DND-41 (cell line): ENCODE measurements around the gene FBXW2.

ENCODE experiments used
- ATAC-seq: fragments of 200-7000 bp; cut with Tn5 transposase; 3 replicates; pipeline ENCODE4 v1.9.1; 2021; ENCODE audit warnings: low read depth; ENCODE audit not compliant: insufficient read depth
- DNase-seq: peaks from one replicate; pipeline ENCODE4 v3.0.0-alpha.2; 2020
- H2AFZ ChIP-seq: 2 replicates; pipeline ENCODE4 v1.6.0; 2012; ENCODE audit warnings: low read depth, low read length
- H3K27ac ChIP-seq: 2 replicates; pipeline ENCODE4 v1.5.1; 2012; ENCODE audit warnings: low read length, inconsistent platforms
- H3K27me3 ChIP-seq: fragments of 200-600 bp; sonication (generic); 2 replicates; pipeline ENCODE4 v1.6.0; 2012; ENCODE audit warnings: low read length, mild to moderate bottlenecking, inconsistent platforms; ENCODE audit not compliant: insufficient read depth, poor library complexity
- H3K36me3 ChIP-seq: 2 replicates; pipeline ENCODE4 v1.5.1; 2012; ENCODE audit warnings: low read length, inconsistent platforms; ENCODE audit not compliant: insufficient read depth
- H3K4me1 ChIP-seq: 2 replicates; pipeline ENCODE4 v1.5.1; 2012; ENCODE audit warnings: mild to moderate bottlenecking, low read length; ENCODE audit not compliant: insufficient read depth
- H3K4me2 ChIP-seq: 2 replicates; pipeline ENCODE4 v1.6.0; 2012; ENCODE audit warnings: mild to moderate bottlenecking, moderate library complexity, low read length, inconsistent platforms; ENCODE audit not compliant: insufficient read depth
- H3K4me3 ChIP-seq, 2 experiments: fragments of 200-600 bp in 1 of 2; shearing (Covaris generic) in 1 of 2; 2 replicates each; pipeline ENCODE4 v1.5.1; 2012 to 2016; ENCODE audit warnings: inconsistent platforms in 2 of 2, low read length in 2 of 2, mild to moderate bottlenecking in 2 of 2, low read depth in 1 of 2, moderate library complexity in 1 of 2
- H3K79me2 ChIP-seq: 2 replicates; pipeline ENCODE4 v1.6.0; 2012; ENCODE audit warnings: low read length, inconsistent platforms; ENCODE audit not compliant: insufficient read depth
- H3K9ac ChIP-seq: 2 replicates; pipeline ENCODE4 v1.6.0; 2012; ENCODE audit warnings: low read depth, mild to moderate bottlenecking, inconsistent platforms, low read length, moderate library complexity
- H3K9me3 ChIP-seq: 2 replicates; pipeline ENCODE4 v1.5.1; 2012; ENCODE audit warnings: low read length, moderate library complexity, mild to moderate bottlenecking, inconsistent platforms; ENCODE audit not compliant: insufficient read depth, severe bottlenecking
- H4K20me1 ChIP-seq: 2 replicates; pipeline ENCODE4 v1.6.0; 2012; ENCODE audit warnings: low read length; ENCODE audit not compliant: insufficient read depth
- EZH2 ChIP-seq: IDR thresholded peaks from 3 replicates; pipeline ENCODE4 v1.6.1; 2012; ENCODE audit warnings: borderline replicate concordance, low read depth, mild to moderate bottlenecking, moderate library complexity, low read length, inconsistent platforms; ENCODE audit not compliant: severe bottlenecking
- TF ChIP-seq, protein P1 (sequence below): IDR thresholded peaks from 2 replicates; pipeline ENCODE4 v1.5.1; 2012; ENCODE audit warnings: borderline replicate concordance, low read length, moderate library complexity, mild to moderate bottlenecking; ENCODE audit not compliant: poor library complexity, severe bottlenecking; ENCODE audit errors: extremely low read depth

The FBXW2 gene

DNA sequence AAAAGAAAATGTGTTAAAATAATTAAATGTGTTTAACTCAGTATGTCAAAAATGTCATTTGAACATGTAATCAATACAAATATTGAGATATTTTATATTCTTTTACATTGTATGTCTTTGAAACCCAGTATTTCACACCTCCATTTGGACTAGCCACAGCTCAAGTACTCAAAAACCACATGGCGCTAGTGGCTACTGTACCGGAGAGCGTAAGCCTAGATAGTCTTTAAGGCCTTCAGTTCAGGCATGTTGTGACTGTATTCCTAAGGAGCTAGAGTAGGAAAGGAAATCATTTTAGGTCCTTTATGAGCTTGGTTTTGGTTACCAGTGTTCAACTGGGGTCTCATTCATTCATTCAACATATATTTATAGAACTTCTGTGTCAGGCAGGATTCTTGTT lies 12.8 kb downstream of the FBXW2 start:
- Histone ChIP-seq H3K27ac (no peak overlapping the region), H3K79me2 (peaks cover 51% of the 10 kb centered on the region), H3K4me3 (no peak overlapping the region), H3K4me2 (no peak overlapping the region), H3K9ac (no peak overlapping the region), H3K9me3 (no peaks in the 10 kb centered on the region), H3K27me3 (no peaks in the 10 kb centered on the region), H4K20me1 (no peaks in the 10 kb centered on the region; the same call in 1 of the 2 replicates), H3K4me1 (0 out of 2 replicates have a peak, but pooled peaks cover 2% of the 10 kb centered on the region), H2AFZ (no peak overlapping the region), H3K36me3 (peaks cover 61% of the 10 kb centered on the region)
- no peak for DNase-seq
- TF ChIP-seq, protein P1, sequence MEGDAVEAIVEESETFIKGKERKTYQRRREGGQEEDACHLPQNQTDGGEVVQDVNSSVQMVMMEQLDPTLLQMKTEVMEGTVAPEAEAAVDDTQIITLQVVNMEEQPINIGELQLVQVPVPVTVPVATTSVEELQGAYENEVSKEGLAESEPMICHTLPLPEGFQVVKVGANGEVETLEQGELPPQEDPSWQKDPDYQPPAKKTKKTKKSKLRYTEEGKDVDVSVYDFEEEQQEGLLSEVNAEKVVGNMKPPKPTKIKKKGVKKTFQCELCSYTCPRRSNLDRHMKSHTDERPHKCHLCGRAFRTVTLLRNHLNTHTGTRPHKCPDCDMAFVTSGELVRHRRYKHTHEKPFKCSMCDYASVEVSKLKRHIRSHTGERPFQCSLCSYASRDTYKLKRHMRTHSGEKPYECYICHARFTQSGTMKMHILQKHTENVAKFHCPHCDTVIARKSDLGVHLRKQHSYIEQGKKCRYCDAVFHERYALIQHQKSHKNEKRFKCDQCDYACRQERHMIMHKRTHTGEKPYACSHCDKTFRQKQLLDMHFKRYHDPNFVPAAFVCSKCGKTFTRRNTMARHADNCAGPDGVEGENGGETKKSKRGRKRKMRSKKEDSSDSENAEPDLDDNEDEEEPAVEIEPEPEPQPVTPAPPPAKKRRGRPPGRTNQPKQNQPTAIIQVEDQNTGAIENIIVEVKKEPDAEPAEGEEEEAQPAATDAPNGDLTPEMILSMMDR: no peak
- TF ChIP-seq EZH2: no peak
- ATAC-seq: no peak

DNA sequence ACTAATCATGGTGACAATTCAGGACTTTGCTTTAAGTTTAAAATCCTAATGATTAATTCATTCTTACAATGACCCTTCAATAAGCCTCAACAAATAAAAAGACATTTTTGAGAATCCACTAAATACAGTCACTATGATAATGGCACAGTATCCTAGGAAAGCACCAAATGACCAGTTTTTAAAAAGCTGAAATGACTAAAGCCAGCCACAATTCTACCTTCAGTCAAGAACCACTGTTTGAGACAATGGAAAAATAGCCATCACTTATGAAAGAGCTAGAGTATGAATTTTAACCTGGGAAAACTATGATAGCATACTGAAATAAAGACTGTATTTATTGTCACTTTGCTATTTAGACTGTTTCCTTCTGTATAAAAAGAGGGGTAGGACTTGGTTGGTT lies 14.0 kb downstream of the FBXW2 start:
- DNase-seq: no peak
- Histone ChIP-seq H3K4me2 (no peak overlapping the region), H3K4me3 (no peak overlapping the region), H3K9me3 (no peaks in the 10 kb centered on the region), H4K20me1 (no peaks in the 10 kb centered on the region; the same call in 1 of the 2 replicates), H2AFZ (no peak overlapping the region), H3K36me3 (peaks cover 62% of the 10 kb centered on the region), H3K27me3 (no peaks in the 10 kb centered on the region), H3K27ac (no peak overlapping the region), H3K79me2 (peaks cover 41% of the 10 kb centered on the region), H3K9ac (no peak overlapping the region), H3K4me1 (no peaks in the 10 kb centered on the region)
- ATAC-seq: no peak
- TF ChIP-seq, protein P1: no peak
- TF ChIP-seq EZH2: no peak

DNA sequence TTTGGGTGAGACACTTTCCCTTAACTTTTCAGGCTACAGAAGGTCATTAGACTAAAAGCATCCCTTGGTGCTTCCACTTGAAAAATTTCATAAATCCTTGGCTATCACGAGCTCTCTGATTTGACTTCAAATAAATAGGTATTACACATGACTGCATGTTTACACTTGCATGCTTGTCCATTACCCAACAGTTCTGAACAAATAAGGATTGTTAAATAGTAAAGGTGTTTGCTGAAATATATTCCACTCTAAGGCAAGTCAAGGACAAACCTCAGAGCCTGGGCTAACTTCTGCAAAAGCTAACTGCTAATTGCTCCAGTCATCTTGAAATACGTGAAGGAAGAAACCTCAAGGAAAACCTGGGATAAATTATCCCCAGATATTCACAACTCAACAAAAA lies 14.5 kb downstream of the FBXW2 start:
- TF ChIP-seq EZH2: no peak
- TF ChIP-seq, protein P1: no peak
- no peaks in the 10 kb centered on the region for H3K9me3 ChIP-seq
- DNase-seq: no peak
- peaks cover 62% of the 10 kb centered on the region for H3K36me3 ChIP-seq
- H3K4me2 ChIP-seq: no peak overlapping the region
- peaks cover 36% of the 10 kb centered on the region for H3K79me2 ChIP-seq
- ATAC-seq: no peak
- H3K4me3 ChIP-seq: no peak overlapping the region
- no peaks in the 10 kb centered on the region for H3K27me3 ChIP-seq
- H3K4me1 ChIP-seq: no peaks in the 10 kb centered on the region
- H3K9ac ChIP-seq: no peak overlapping the region
- no peak overlapping the region for H2AFZ ChIP-seq
- no peaks in the 10 kb centered on the region; the same call in 1 of the 2 replicates for H4K20me1 ChIP-seq
- no peak overlapping the region for H3K27ac ChIP-seq

DNA sequence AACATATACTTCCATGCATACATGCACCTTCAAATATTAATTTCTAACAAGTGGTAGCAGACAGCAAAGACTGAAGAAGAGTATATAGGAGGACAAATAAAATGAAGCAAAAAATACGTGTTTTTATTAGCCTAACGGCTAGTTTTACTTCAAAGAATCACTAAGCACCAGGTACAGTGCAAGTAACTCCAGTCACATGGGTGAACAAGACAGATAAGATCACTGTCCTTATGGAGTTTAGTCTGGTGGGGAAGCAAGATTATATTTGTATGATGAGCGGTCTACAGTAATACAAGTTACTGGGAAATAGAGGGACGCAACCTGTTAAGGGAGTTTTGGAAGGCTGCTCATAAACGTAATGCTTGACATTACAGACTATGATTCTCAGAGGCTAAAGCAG lies 16.0 kb downstream of the FBXW2 start:
- Histone ChIP-seq H3K36me3 (peaks cover 66% of the 10 kb centered on the region), H3K27ac (no peak overlapping the region), H4K20me1 (no peaks in the 10 kb centered on the region; the same call in 1 of the 2 replicates), H3K4me1 (no peaks in the 10 kb centered on the region), H3K4me3 (no peak overlapping the region), H3K9me3 (no peaks in the 10 kb centered on the region), H2AFZ (no peak overlapping the region), H3K9ac (no peak overlapping the region), H3K4me2 (no peak overlapping the region), H3K79me2 (peaks cover 22% of the 10 kb centered on the region), H3K27me3 (no peaks in the 10 kb centered on the region)
- ATAC-seq: no peak
- TF ChIP-seq, protein P1: no peak
- no peak for TF ChIP-seq EZH2
- DNase-seq: no peak
